Fibroblast of skin of right biceps (primary cell): ENCODE data around the gene CCDC57.
"Not testable (repeated sequence)": the region's sequence is repeated elsewhere in the genome, so short reads cannot be mapped to it uniquely, and the experiment has no call there.

ENCODE experiments used
- DNase-seq: peaks from one replicate; pipeline ENCODE4 v3.0.0-alpha.2; 2013

CCDC57 gene

DNA sequence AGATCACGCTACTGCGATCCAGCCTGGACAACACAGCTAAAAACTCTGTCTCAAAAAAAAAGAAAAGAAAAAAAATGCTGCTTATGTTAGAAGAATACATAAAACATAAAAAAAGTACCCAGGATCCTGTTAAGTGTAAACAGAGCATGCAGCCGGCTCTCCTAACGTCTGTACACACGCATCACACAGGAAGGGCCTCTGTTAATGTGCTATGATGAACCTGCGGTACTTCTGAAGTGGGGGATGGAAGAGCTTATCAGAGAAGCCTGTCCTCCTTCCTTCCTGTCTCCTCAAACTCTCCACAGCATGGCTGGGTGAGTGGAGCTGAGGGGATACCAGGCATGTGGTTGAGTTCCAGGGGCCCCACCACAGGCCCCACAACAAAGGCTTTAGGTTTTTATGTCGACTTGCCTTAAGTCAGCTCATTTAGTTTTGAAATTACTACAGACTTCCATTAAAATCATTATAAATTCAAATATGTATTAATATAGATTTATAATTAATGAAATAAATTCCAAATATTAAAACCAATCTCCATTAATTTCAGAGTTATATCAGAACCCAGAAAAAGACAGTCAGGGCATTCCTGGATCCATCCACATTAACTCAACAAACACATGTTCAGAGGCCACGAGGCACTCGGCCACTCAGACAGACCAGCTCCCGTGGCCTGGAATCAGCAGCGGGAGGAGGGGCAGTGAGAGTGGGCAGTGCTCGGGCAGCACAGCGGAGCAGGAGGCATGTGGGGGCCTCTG is 11.7 kb downstream of the CCDC57 start:
- no peak for DNase-seq

DNA sequence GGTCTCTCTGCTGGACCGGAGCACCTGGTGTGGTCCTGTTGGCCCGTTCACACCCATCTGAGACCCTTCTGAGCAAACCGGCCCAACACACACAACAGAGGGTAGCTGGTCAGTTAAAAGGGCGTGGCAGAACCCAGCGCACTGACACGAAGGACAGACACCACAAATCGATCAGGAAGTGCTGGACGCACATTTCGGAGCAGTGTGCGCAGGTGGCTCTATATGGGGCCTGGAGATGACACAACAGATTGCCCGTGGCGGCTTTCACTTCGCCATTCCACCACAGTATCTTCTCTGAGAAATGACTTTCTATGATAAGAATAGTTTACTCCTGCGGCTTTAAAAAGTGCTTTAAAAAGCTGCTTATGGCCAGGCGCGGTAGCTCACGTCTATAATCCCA is 12.5 kb downstream of the CCDC57 start:
- DNase-seq = no peak

DNA sequence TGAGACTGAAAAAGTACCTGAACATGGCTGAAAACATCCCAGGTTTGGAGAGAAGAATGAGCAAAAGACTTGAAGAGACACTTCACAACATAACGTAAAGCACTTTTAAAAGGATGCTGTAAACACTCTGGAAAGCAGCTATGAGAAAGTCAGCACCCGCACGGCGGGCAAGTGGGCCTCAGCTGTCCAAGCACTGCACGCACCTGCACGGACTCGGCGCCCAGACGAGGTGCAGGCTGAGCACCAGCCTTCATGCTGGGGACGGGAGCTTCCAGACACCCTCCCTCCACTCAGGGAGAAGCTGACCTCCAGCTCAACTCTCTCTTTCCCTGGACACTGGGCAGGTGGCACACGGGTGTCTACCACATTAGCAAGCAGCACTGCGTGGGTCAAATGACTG is 13.1 kb downstream of the CCDC57 start:
- no peak for DNase-seq

DNA sequence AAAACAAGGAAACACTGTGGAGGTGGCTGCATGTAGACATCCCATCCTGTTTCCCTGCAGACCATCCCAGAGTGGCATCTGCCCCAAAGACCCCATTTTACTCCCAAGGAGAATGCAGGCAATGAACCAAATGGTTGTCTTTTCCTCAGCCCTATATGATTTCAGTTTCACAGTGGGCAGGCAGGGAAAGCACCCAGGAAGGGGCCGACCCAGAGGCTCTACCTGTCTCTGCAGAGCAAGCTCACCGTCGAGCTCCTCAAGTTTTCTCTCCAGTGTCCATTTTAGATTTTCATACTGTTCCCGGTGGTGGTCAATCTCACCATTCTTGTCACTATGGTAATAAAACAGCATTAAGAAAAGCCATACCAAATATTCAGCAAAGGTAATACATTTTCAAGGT is 14.6 kb downstream of the CCDC57 start:
- DNase-seq = no peak

DNA sequence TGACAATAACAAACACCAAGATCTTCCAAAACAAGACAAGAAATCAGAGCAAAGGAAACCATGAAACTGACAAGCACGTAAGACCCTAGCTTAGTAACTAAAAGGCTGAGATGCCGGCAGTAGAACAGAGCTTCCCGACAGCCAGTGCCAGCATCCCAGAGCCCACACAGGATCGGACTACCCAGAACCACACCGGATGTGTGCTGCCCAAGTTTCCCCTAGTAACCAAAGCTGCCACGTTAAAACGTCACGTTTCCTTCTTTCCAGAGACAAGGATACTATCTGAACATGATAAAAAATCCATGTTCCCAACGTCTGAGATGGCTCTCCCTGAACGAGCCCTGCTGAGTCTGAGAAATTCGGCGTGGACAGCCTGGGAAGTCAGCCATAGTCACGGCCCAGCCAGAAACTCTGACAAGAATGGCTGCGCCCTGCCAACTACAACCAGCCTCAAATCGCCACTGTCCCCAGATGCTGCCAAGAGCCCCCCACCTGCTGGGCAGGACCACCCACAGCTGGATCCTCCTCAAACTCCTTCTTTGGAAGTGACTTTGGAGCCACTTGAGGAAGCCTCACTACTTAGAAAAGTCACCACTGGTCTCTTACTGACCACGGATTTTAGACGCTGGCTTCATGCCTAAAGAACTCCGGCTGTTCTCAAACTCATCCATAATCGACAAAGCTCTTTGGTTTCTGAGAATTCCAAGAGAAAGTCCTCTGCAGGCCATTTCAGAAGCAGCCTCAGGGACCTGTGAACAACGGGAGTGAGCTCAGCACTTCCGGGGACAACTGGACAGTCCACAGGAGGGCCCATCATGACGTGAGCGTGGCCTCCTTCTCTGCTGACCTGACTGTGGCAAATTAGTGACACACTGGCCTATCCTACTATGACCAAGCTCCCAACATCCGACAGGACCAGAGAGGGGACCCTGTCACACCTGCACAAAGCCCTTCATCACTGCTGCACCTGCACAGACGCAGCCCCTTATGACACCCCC is 16.7 kb downstream of the CCDC57 start:
- no peak for DNase-seq

DNA sequence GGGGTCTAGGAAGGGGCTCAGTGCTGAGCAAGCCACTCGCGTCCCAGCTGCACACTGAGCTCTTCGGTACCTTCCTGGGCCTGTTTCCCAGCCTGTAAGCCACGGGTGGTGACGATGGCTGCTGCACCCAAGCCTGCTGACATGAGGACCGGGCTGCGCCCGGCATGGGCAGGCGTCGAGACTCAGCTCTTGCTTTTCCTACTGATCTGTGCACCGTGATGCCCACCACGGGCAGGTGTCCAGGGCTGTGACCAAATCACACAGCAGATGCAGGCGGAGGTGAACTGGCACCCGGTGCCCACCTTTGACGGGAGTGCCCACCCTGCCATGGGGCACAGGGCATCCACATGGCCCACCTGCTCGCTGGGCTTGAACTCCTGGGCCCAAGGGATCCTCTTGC is 17.9 kb downstream of the CCDC57 start:
- no peak for DNase-seq

DNA sequence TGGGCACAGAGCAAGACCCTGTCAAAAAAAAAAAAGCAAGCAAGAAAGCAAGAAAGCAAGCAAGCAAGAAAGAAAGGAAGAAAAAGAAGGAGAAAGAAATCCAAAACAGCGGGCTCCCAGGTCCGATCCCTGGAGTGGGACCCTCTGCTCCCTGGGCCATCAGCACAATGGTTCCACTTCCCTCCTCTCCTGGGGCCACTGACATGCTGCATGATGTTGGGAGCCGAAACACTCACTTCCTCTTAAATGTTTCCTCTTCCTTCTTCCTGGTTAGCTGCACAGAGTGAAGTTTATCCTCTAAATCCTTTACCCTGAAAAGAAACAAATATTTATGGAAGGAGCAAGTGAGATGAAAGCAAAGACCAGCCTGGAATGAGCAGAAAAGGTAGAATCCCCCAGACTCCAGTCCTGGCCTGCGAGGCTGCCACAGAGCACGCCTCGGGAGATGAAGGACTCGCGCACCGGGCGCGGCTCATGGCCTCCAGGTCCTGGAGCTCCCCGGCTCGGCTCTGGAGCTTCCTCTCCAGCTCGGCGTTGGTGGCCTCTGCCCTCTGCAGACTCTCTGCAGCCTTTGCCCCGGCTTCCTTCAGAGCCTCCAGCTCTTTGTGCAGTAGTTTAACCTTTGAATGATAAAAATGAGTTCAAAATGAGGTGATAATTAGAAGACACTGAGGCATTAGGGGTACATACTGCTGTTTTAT is 19.0 kb downstream of the CCDC57 start:
- no peak for DNase-seq

DNA sequence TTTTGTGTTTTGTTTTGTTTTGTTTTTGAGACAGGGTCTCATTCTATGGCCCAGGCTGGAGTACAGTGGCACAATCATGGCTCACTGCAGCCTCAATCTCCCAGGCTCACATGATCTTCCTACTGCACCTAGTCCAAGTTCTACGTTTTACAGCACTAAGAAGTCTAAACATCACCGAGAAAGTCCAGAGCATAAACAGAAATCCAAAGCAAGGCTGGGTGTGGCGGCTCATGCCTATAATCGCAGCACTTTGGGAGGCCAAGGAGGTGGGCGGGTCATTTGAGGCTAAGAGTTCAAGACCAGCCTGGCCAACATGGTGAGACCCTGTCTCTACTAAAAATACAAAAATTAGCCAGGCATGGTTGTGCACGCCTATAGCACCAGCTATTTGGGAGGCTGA is 19.6 kb downstream of the CCDC57 start:
- DNase-seq = not testable (repeated sequence)

DNA sequence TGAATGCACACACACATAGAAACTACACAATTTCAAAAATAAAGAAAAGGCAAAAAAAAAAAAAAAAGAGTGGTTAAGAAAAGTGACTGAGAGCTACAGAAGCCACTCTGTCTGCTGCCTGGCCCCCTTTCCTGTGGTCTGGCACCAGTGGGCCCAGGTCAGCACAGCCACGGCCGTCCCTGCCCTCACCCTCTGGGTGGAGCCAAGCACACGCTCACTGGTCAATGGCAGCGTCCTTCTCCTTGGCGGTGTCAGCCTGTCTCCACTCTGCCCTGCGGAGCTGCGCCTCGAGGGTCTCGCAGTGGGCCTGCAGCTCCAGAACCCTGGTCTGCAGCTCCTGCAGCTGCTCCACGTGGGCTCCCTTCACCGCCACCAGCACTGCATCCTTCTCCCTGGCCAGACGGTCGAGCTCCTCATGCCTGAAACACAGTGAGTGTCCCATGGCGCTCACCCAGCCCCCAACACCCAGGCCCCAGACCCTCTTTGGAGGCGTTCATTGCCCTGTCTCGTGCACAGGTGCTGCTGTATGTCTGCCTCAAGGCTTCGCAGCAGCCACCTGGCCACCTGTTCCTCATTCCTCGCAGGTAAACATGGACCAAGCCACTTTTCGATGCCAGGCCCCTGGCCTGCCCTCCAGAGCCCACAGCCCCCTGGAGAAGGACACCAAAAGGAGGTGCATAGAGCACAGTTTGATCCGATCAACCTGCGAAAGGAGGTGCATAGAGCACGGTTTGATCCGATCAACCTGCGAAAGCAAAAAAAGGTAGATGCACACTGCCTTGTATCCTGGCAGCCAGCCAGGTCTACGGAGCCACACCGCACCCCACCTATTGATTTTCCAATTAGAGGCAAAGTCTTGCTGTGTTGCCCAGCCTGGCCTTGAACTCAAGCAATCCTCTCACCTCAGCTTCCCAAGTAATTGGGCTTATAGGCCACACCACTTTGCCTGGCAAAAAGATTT is 24.4 kb downstream of the CCDC57 start:
- DNase-seq = no peak

DNA sequence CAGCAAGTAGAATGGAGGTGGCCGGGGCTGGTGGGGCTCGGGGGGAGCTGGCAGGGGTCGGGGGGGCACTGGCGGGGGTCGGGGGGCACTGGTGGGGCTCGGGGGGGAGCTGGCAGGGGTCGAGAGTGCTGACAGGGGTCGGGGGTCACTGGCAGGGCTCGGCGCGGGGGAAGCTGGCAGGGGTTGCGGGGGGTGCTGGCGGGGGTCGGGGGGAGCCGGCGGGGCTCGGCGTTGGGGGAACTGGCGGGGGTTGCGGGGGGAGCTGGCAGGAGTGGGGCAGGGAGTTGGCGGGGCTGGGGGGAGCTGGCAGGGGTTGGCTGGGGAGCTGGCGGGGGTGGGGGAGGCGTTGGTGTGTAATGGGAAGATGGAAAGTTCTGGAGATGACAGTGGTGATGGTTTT is 25.1 kb downstream of the CCDC57 start:
- DNase-seq = no peak

DNA sequence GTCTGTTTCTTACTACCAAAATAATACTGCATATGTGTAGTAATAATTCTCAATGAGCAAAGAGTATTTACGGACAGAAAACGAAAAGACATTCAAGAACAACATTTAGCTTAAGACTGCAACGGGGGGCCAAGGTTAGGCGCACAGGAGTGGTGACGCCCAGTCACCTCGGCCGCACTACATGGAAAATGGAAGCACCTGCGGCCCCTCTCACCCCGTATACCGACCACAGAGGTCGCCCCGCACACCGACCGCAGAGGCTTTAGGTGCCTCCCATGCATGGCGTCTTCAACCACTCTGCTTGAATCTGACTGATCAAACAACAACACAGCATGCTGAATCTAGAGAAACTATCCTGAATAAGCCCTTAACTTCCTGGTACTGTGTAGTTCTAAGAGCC is 26.4 kb downstream of the CCDC57 start:
- DNase-seq = no peak

DNA sequence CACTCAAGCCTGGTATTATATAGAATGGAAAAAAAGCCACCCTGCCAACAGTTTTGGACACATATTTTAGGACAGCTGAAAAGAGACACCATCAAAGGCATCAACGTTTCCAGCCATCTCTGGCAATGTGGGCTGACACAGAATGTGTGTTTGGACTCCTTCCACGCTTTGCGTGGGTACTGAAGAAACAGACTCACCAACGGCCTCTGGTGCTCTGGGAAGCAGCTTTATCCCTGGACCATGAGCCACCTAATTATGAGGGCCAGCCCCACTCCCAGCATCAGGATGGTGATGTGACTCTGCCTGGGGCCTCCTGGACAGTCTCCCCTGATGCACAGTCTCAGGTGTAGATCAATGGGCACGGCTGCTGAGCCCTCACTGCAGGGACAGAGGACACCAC is 27.9 kb downstream of the CCDC57 start:
- no peak for DNase-seq

DNA sequence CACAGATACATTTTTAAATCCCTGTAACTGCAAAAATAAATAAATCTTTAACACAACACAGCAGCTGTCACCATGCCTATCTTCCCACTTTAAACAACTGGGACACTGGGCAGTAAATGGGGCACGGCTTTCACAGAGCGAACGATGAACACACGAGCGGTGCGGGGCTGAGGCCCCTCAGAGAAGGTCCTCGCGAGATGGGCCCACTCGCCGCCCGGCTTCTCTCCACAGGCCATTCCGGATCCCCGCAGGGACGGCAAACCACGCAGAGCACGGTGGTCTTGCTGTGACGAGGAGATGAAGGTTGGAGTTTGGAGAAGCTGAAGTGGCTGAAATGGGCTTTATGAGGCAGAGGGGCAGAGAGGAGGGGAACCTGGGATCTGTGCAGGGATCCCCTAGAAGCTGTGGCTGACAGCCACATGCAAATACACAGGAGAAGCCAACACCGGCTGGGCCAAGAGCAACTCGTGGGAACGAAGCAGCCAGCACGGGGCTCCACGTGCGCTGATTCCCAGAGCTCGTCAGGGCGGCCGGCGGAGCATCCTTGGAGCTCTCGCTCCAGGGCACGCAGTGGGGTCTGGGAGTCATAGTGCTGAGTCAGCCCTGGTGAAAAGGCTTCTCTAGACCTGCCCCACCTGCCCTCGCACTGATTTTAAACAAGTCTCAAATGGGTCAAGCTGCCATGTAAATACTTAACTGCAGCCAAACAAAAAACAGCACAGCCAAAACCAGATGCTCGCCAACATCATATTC is 31.7 kb downstream of the CCDC57 start:
- DNase-seq = no peak

DNA sequence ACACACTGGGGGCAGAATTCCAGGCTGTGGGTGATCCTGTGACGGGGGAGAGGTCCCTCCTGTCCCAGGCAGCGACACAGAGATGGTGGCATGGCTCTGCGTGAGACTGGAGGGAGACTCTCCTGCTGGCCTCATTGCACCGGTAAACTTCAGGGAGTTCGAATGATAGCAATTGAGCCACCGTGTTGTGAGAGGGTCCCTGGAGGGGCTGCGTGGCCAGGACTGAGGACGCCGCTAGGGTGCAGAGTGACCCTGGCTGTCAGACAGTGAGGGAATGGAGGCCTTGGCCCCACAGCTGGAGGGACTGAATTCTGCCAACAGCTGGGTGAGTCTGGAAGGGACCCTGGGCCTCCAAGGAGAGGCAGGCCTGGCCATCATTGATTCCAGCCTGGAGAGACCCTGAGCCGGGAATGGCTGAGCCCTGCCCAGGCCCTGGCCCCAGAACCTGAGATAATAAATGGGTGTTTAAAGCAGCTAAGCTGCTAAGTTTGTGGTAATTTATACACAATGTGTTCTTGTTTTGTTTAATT is 32.6 kb downstream of the CCDC57 start:
- no peak for DNase-seq

DNA sequence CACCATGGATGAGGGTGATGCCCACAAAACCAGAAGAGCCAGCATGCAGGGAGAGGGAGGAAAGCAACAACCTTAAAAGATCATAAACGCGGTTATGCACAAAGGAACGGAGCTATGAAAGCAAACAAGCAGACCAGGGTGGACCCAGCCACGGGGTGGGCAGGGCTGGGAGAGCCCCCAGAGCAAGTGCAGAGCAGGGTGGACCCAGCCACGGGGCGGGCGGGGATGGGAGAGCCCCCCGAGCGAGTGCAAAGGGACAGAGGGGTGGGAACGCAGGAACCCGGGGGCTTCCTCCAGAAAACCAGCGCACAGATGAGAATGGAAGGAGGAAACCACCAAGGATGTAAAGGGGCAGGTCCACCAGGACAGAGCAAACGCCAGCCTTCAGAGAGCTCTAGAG is 33.2 kb downstream of the CCDC57 start:
- no peak for DNase-seq

DNA sequence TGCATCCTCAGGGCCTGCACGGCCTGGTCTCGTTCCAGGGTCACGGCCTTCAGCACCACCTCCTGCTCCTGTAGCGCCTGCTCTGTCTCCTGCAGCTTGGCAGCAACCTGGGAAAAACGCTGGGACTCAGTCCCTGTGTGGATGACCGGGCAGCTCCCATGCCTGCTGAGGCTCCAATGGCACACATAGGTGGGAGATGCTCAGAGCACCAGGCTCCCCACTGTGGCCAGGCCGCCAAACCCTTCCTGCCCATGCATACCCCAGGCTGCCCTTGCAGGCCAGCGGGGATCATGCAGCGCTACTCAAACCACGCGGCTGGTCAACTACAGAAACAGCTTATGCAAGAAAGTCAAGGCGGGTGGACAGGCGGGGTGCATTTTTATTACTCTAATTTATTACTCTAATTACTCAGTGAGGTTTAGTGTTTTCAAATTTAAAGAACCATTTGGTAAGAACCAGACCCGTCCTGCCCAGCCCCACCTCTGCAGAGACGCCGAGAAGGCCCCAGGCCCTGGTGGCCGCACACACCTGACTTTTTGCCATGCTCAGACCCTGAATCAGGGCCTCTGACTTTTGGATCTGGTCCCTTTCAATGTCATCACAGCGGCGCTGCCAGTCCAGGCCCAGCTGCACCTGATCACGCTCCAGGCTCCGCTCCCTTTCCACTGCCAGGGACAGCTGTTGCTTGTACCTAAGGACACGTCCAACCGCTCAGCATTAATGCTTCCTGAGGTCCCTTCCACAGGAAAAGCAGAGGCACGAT is 34.0 kb downstream of the CCDC57 start:
- DNase-seq = no peak

DNA sequence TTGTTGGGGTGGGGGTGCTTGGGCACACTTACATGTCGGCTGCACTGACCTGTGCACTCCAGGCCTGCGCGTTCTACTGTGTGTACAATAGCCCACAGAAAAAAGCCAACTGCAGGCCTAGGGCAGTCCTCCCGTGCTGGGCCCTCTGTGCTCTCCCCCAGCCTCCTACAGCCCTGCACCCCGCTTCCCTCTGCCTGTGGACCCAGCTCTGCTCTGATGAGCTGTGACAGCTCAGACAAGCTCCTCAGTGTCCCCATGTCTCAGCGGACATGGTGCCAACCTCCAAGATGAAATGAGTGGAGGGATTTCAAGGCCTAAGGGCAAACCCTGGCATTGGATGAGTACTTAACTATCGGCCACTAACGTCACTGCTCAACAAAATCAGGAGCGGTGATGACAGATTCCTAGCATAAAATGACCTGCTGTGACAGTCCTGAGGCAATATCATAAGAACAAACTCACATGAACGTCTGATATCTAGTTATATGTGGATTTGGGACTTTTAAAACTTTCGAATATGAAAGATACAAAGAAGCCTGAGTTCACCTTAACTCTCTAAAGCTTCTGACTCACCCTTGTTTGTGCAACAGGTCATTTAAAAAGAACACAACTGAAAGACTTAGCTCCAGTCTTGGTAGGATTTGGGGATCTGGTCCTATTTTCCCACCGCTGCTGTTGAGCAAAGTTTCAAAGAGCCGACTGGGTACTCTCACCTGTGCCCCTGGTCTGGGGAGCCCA is 34.7 kb downstream of the CCDC57 start:
- no peak for DNase-seq

DNA sequence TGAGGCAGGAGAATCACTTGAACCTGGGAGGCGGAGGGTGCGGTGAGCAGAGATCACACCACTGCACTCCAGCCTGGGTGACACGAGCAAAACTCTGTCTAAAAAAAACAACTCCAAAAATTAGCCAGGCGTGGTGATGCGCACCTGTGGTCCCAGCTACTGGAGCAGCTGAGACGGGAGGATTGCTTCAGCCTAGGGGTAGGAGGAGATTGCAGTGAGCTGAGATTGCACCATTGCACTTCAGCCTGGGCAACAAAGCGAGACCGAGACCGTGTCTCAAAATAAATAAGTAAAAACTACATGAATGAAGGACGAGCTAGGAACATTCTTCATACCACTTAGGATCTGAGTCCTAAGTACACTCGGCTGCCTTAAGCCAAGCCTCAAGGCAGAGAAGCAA is 35.4 kb downstream of the CCDC57 start:
- no peak for DNase-seq

DNA sequence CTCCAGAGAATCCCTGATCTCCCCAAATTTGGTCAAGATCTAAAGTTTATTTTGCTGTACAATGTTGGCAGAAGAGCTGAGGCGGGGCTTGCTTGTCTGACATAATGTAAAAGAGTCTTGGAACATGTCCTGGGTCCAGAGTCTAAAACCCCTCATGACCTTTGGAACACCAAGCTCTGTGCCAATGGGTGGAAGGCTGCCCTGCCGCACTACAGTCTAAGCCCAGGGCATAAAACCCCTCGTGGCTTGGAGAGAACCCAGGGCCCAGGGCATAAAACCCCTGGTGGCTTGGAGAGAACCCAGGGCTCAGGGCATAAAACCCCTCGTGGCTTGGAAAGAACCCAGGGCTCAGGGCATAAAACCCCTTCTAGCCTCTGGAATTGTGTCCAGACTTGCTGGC is 36.7 kb downstream of the CCDC57 start:
- DNase-seq = no peak

DNA sequence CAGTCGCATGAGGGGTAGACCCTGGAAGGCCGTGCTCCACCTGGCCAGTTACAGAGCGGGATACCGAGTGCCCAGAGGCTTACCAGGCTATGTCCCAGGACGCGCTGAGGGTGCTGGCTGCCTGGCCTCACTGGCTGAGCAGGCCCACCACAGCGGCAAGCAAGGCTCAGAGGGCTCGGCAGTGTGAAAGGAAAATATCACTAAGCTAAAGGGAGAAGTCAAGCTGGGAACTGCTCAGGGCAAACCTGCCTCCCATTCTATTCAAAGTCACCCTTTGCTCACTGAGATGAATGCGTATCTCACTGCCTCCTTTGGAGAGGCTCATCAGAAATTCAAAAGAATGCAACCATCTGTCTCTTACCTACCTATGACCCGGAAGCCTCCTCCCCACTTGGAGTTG is 37.4 kb downstream of the CCDC57 start:
- no peak for DNase-seq
